Activated naive CD8-positive, alpha-beta T cell treated with anti-CD3 and anti-CD28 coated beads, Interleukin-2, amount 10 ng/mL, durations not matched to agents 7 days and 5 days (primary cell): ENCODE results near the gene GRK7. TPM values are rescaled to one million over a fixed set of nuclear protein-coding genes. Genes with fewer than 3 reads are reported as not detected.

ENCODE experiments used
- ATAC-seq: fragments of 150-1000 bp; cut with Tn5 transposase; one replicate; pipeline ENCODE4 v1.10.0; 2021; ENCODE audit warnings: low read depth, moderate library complexity
- POLR2A ChIA-PET: fragments of 350-600 bp; sonication (Branson Sonifier 250); formaldehyde crosslinking; loops from one replicate; lab custom pipeline; 2021; ENCODE audit warnings: antibody characterized with exemption; lab: Charles Lee
- DNase-seq: peaks from one replicate; pipeline ENCODE4 v3.0.0; 2021
- H3K27ac Mint-ChIP-seq: one replicate; pipeline ENCODE4 v1.8.0; 2022; ENCODE audit warnings: mild to moderate bottlenecking, mixed read lengths
- H3K27me3 Mint-ChIP-seq: one replicate; pipeline ENCODE4 v1.8.0; 2022; ENCODE audit warnings: mild to moderate bottlenecking, moderate library complexity, mixed read lengths
- H3K36me3 Mint-ChIP-seq: one replicate; pipeline ENCODE4 v1.8.0; 2021; ENCODE audit warnings: mild to moderate bottlenecking, mixed read lengths
- H3K4me1 Mint-ChIP-seq: one replicate; pipeline ENCODE4 v1.8.0; 2021; ENCODE audit warnings: mixed read lengths
- H3K4me3 Mint-ChIP-seq: one replicate; pipeline ENCODE4 v1.8.0; 2022; ENCODE audit warnings: mild to moderate bottlenecking, moderate library complexity, mixed read lengths
- H3K9me3 Mint-ChIP-seq: one replicate; pipeline ENCODE4 v1.8.0; 2021; ENCODE audit warnings: mixed read lengths
- total RNA-seq, 2 experiments: library from RNA; stranded (reverse); gene quantifications; one replicate each; pipeline ENCODE4 v1.2.3, GENCODE V29; 2021

The GRK7 gene
- not detected for total RNA-seq

DNA sequence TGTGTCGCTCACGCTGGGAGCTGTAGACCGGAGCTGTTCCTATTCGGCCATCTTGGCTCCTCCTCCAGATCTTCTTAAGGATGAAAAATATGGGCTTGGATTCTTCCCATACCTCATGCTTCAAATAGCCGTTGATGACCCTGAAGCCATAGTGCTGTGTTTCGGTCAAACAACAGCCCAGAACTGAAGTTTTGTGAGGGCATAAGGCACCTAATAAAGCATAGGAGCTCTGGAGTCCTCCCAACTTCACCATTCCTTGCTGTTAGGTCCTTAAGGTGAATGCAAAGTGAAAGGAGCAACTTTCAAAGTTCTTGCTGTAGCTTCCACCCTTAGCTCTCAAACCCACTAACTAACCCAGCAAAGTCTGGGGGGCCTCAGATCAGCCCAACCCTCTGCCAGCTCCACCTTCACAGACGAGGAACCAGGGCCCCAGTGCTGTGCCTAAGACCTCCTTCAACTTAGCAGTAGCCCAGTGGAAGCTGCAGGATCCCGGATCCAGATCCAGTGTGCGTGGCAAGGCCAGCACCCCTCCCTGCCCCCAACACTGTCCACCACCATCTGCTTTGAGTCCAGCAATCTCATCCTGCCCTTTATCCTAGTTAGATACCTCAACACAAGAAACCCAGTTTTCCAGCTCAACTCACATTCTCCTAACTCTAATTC is at the start of gene GRK7:
TSS of gene GRK7 (plus strand) at position 321 of the 663 bp plus-strand sequence. CDS start 14,877 bp downstream, outside the sequence.
- no peaks in the 10 kb centered on the region for H3K36me3 Mint-ChIP-seq

GRCh38 chr3:141714671-141715070 is 48.5 kb upstream of the GRK7 start:
- H3K9me3 Mint-ChIP-seq, result peaks cover 6% of the 10 kb centered on the region
- peaks cover 4% of the 10 kb centered on the region for H3K27me3 Mint-ChIP-seq
- no peak overlapping the region for H3K27ac Mint-ChIP-seq
- no peaks in the 10 kb centered on the region for H3K4me1 Mint-ChIP-seq
- no peak for DNase-seq
- ATAC-seq, result no peak
- H3K36me3 Mint-ChIP-seq, result no peaks in the 10 kb centered on the region
- H3K4me3 Mint-ChIP-seq, result no peak overlapping the region
- POLR2A ChIA-PET, result no interaction called here

More for the DNA sequence above, at the start of gene GRK7:
- ATAC-seq, result no peak
- Mint-ChIP-seq H3K9me3 (no peaks in the 10 kb centered on the region), H3K4me1 (no peaks in the 10 kb centered on the region), H3K27me3 (no peaks in the 10 kb centered on the region), H3K27ac (no peak within 1 kb of the TSS), H3K4me3 (no peak within 1 kb of the TSS)
- POLR2A ChIA-PET, result interaction anchor here (1.1 kb wide), 1 partner anchor 34 kb away, joined by 3 read pairs; no protein-coding TSS in a partner anchor
- DNase-seq, result no peak

DNA sequence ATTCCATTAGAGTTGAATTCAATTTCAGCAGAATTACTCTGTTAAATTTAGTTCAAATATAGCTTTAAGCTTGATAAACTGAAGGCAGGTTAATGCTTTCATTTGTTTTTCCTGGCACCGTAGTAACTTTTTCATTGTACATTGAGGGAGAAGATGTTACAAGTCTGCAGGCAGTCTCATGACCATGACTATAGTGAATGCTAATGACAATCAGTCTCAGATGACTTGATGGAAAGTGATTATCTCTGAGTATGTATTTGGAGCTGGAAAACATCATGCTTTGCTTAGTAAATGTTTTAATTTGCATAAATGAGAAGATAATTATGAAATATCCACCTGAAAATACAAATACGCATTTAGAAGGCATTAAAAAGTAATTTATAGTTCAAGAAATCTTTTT is 41.1 kb upstream of the GRK7 start:
- Mint-ChIP-seq H3K36me3 (no peaks in the 10 kb centered on the region), H3K27ac (no peak overlapping the region), H3K27me3 (peaks cover 4% of the 10 kb centered on the region), H3K9me3 (no peaks in the 10 kb centered on the region), H3K4me1 (no peaks in the 10 kb centered on the region), H3K4me3 (no peak overlapping the region)
- no peak for ATAC-seq
- POLR2A ChIA-PET, result no interaction called here
- DNase-seq, result no peak

DNA sequence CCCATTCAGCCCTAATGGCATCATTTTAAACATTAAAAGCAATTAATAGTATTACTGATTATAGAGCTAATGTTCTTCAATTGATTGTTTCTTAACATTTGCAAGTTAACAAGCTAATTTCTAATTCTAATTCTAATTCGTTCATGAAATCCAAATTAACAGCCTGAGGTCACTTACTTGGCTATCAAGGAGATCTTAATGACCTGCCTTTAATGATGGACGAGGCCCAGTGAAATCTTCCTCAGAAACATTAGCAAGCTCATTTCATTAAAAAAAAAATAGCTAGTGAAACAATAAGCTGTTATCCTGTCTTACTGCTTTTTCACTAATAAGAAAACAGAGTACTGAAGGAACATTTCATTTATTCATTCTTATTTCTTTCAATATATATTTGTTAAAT is 40.6 kb upstream of the GRK7 start:
- H3K27me3 Mint-ChIP-seq, result peaks cover 7% of the 10 kb centered on the region
- no peaks in the 10 kb centered on the region for H3K9me3 Mint-ChIP-seq
- no peaks in the 10 kb centered on the region for H3K36me3 Mint-ChIP-seq
- H3K4me3 Mint-ChIP-seq, result no peak overlapping the region
- DNase-seq (no peak), ATAC-seq (no peak)
- H3K4me1 Mint-ChIP-seq, result no peaks in the 10 kb centered on the region
- POLR2A ChIA-PET, result no interaction called here
- H3K27ac Mint-ChIP-seq, result no peak overlapping the region

GRCh38 chr3:141723255-141723654 is 40.0 kb upstream of the GRK7 start:
- H3K4me1 Mint-ChIP-seq, result no peaks in the 10 kb centered on the region
- H3K27me3 Mint-ChIP-seq, result peaks cover 7% of the 10 kb centered on the region
- no peak overlapping the region for H3K4me3 Mint-ChIP-seq
- POLR2A ChIA-PET, result no interaction called here
- H3K27ac Mint-ChIP-seq, result no peak overlapping the region
- H3K9me3 Mint-ChIP-seq, result no peaks in the 10 kb centered on the region
- DNase-seq, result no peak
- ATAC-seq, result no peak
- H3K36me3 Mint-ChIP-seq, result no peaks in the 10 kb centered on the region

GRCh38 chr3:141724186-141724585 is 39.0 kb upstream of the GRK7 start:
- peaks cover 7% of the 10 kb centered on the region for H3K27me3 Mint-ChIP-seq
- no peak for ATAC-seq

DNA sequence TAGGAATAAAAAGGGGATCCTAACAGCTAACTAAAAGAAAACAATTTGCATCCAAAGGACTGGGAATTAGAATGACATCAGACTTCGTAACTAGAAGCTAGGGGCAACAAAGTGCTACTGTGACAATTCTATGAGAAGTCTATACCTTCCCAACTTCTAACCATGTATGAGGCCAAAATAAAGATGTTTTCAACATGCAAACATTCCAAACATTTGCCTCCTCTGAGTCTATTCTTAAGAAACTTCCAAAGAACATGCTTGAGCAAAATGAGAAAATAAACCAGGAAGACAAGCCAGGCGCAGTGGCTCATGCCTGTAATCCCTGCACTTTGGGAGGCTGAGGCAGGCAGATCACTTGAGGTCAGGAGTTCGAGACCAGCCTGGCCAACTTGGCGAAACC is 38.2 kb upstream of the GRK7 start:
- H3K27me3 Mint-ChIP-seq, result peaks cover 7% of the 10 kb centered on the region
- POLR2A ChIA-PET, result no interaction called here

More at GRCh38 chr3:141724186-141724585, 39.0 kb upstream of the GRK7 start:
- DNase-seq, result no peak
- POLR2A ChIA-PET, result no interaction called here
- Mint-ChIP-seq H3K4me3 (no peak overlapping the region), H3K9me3 (no peaks in the 10 kb centered on the region), H3K27ac (no peak overlapping the region), H3K36me3 (no peaks in the 10 kb centered on the region), H3K4me1 (no peaks in the 10 kb centered on the region)

GRCh38 chr3:141726483-141726882 is 36.7 kb upstream of the GRK7 start:
- Mint-ChIP-seq H3K4me1 (no peaks in the 10 kb centered on the region), H3K36me3 (no peaks in the 10 kb centered on the region), H3K27ac (no peak overlapping the region), H3K27me3 (peaks cover 7% of the 10 kb centered on the region), H3K9me3 (no peaks in the 10 kb centered on the region), H3K4me3 (no peak overlapping the region)
- DNase-seq (no peak), ATAC-seq (no peak)
- POLR2A ChIA-PET, result no interaction called here

More for the DNA sequence above, 38.2 kb upstream of the GRK7 start:
- Mint-ChIP-seq H3K9me3 (no peaks in the 10 kb centered on the region), H3K36me3 (no peaks in the 10 kb centered on the region), H3K4me1 (no peaks in the 10 kb centered on the region), H3K27ac (no peak overlapping the region), H3K4me3 (no peak overlapping the region)
- no peak for DNase-seq
- no peak for ATAC-seq

DNA sequence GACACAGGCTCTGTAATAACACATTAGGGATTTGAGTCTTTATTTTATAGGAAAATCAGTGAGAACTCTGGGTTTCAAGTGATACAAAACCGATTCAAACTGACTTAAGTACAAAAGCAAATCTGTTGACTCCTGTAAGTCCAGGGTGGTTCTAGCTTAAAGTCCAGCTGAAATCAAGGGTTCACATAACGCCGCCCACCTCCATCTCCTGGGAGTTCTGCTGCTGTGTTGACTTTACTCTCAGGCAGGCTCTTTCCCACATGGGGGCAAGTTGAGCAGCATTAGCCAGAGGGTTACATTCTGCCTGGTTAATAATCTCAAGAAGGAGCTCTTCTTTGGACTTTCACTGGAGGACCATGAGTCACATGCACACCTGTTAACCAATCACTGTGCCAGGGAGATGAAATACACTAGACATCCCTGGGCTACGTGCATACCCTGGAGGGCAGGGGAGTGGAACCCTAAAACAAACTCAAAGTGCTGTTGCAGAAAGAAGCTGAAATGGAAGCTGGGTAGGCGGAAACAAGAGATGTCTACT is 34.8 kb upstream of the GRK7 start:
- DNase-seq (no peak), ATAC-seq (no peak)
- H3K9me3 Mint-ChIP-seq, result no peaks in the 10 kb centered on the region
- H3K4me1 Mint-ChIP-seq, result no peaks in the 10 kb centered on the region
- no peaks in the 10 kb centered on the region for H3K36me3 Mint-ChIP-seq
- no peak overlapping the region for H3K4me3 Mint-ChIP-seq
- peaks cover 7% of the 10 kb centered on the region for H3K27me3 Mint-ChIP-seq
- H3K27ac Mint-ChIP-seq, result no peak overlapping the region
- POLR2A ChIA-PET, result no interaction called here

DNA sequence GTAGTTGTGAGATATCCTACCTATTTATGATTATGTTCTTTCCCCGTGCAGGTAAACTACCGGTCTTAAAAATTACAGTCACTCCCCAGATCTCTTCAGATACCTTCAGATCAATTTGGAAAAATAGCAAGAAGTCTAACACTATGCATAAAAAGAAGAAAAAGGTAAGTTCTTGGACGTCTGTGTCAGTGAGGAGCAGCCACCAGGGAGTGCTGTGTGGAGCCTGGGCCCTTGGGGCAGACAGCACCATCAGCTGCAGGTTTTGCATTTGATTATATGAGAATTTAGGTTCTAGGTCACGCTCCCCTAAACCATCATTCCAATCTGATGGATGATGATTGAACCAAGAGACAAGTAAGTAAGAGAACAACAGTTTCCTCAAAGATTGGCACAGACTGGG is 34.0 kb upstream of the GRK7 start:
- no peaks in the 10 kb centered on the region for H3K9me3 Mint-ChIP-seq
- DNase-seq, result no peak
- H3K36me3 Mint-ChIP-seq, result no peaks in the 10 kb centered on the region
- peaks cover 8% of the 10 kb centered on the region for H3K27me3 Mint-ChIP-seq
- POLR2A ChIA-PET, result no interaction called here
- no peak overlapping the region for H3K27ac Mint-ChIP-seq
- no peak overlapping the region for H3K4me3 Mint-ChIP-seq
- H3K4me1 Mint-ChIP-seq, result no peaks in the 10 kb centered on the region
- no peak for ATAC-seq

- H3K27ac Mint-ChIP-seq, result no peak overlapping the region
- H3K4me3 Mint-ChIP-seq, result no peak overlapping the region
- H3K4me1 Mint-ChIP-seq, result peaks cover 12% of the 10 kb centered on the region
- peaks cover 2% of the 10 kb centered on the region for H3K27me3 Mint-ChIP-seq
- H3K36me3 Mint-ChIP-seq, result no peaks in the 10 kb centered on the region
- DNase-seq (no peak), ATAC-seq (no peak)
- POLR2A ChIA-PET, result no interaction called here
- no peaks in the 10 kb centered on the region for H3K9me3 Mint-ChIP-seq
Observed at GRCh38 chr3:141735176-141735575, 28.0 kb upstream of the GRK7 start.

DNA sequence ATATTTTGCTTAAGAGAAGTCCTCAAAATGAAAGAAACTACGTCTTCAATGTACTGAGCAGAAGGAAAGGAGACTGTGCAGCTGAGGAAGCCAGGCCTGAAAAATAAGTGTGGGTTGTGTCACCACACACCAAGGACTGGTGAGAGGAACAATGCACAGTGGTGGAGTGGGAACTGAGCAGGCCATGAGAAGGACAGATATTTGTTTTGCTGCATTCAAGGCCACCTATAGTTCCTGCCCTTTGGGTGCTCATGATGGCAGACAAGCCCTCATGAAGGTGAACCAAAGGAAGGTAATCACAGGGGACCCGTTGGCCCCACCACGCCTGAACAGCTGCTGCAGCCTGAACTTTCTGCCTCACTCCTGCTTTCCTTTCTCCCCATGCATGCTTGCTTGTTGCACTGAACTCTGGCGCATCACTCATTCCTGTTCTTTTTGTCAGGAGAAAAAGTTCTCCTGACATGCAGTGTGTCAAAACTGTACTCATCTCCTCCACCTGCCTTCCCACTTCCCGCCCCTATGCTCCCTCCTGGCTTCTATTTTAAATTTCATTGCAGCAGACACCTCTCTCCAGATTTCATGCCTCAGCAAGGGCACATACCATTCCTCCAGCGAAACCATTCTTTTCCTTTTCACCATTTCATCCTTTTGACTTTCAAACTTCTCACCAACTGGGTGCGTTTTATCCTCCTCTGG is 27.3 kb upstream of the GRK7 start:
- DNase-seq, result no peak
- no peak for ATAC-seq
- H3K27ac Mint-ChIP-seq, result peak overlapping the region; percentile 2
- H3K9me3 Mint-ChIP-seq, result no peaks in the 10 kb centered on the region
- H3K4me1 Mint-ChIP-seq, result peaks cover 18% of the 10 kb centered on the region
- POLR2A ChIA-PET, result no interaction called here
- H3K4me3 Mint-ChIP-seq, result no peak overlapping the region
- peaks cover 2% of the 10 kb centered on the region for H3K27me3 Mint-ChIP-seq
- H3K36me3 Mint-ChIP-seq, result peaks cover 2% of the 10 kb centered on the region

DNA sequence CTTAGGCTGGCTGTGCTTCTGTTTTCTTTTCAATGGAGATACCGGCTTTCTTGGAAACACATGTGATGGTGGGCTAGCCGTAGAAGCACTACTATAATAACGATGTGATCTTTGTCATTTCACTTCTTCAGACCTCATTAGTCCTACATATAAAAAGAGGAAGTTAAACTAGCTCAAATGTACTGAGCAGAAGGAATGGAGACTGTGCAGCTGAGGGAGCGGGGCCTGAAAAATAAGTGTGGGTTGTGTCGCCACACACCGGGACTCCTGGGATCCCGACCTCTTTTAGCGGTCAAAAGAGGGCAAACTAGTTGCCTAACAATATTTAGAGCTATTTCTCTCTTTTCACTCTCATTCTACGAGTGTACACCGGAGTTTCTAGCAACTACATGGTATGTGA is 26.1 kb upstream of the GRK7 start:
- POLR2A ChIA-PET, result interaction anchor here (0.9 kb wide), 1 partner anchor 138 kb away, joined by 3 read pairs; no protein-coding TSS in a partner anchor
- Mint-ChIP-seq H3K36me3 (peaks cover 6% of the 10 kb centered on the region), H3K9me3 (no peaks in the 10 kb centered on the region)

GRCh38 chr3:141737678-141738021 is 25.6 kb upstream of the GRK7 start:
- Mint-ChIP-seq H3K27ac (peak overlapping the region; percentile 95), H3K27me3 (peaks cover 2% of the 10 kb centered on the region), H3K9me3 (no peaks in the 10 kb centered on the region), H3K36me3 (peaks cover 8% of the 10 kb centered on the region), H3K4me1 (peaks cover 26% of the 10 kb centered on the region), H3K4me3 (peak overlapping the region; percentile 99)
- POLR2A ChIA-PET, result interaction anchor here (0.9 to 3.1 kb wide), 5 partner anchors 60 to 1264 kb away, joined by 3 to 42 read pairs (median 3); partner anchors contain the start of genes ATP1B3 and U2SURP
- no peak for ATAC-seq
- no peak for DNase-seq

More for the DNA sequence above, 26.1 kb upstream of the GRK7 start:
- Mint-ChIP-seq H3K4me1 (peaks cover 23% of the 10 kb centered on the region), H3K27me3 (peaks cover 2% of the 10 kb centered on the region), H3K4me3 (no peak overlapping the region), H3K27ac (no peak overlapping the region)
- ATAC-seq (no peak), DNase-seq (no peak)
